Measurements from ENCODE around the gene DAAM1. TPM values are rescaled to one million over a fixed set of nuclear protein-coding genes. Genes with fewer than 3 reads are reported as not detected.

DAAM1 gene
- total and polyA plus RNA-seq, 9 donors = 25.2 to 46.7 (median 37.5) TPM

- H3K27me3 ChIP-seq (ENCODE audit: control insufficient read depth, insufficient read depth, low read length) = no peaks in the 10 kb centered on the region
- no peak for DNase-seq
- no peak overlapping the region for H3K4me3 ChIP-seq (ENCODE audit: low read length)
- 100% methylated on average over 1 of the region's 2 CpGs for WGBS (ENCODE audit: insufficient coverage)
- H3K27ac ChIP-seq (ENCODE audit: low read length) = no peak overlapping the region
- no peaks in the 10 kb centered on the region for H3K36me3 ChIP-seq (ENCODE audit: control insufficient read depth, insufficient read depth, low read length)
- no peaks in the 10 kb centered on the region for H3K9me3 ChIP-seq (replicated peaks; ENCODE audit: control insufficient read depth, low read depth, low read length)
- H3K4me1 ChIP-seq (ENCODE audit: control insufficient read depth, insufficient read depth, low read length) = no peaks in the 10 kb centered on the region
Observed at GRCh38 chr14:59391388-59391787, 202.9 kb downstream of the DAAM1 start.

GRCh38 chr14:59394268-59394667 is 205.8 kb downstream of the DAAM1 start:
- 100% methylated on average over 3 of the region's 4 CpGs for WGBS (ENCODE audit: insufficient coverage)
- H3K9me3 ChIP-seq (replicated peaks; ENCODE audit: control insufficient read depth, low read depth, low read length) = no peaks in the 10 kb centered on the region
- DNase-seq = no peak
- no peak overlapping the region for H3K4me3 ChIP-seq (ENCODE audit: low read length)
- H3K36me3 ChIP-seq (ENCODE audit: control insufficient read depth, insufficient read depth, low read length) = no peaks in the 10 kb centered on the region
- no peak overlapping the region for H3K27ac ChIP-seq (ENCODE audit: low read length)
- H3K4me1 ChIP-seq (ENCODE audit: control insufficient read depth, insufficient read depth, low read length) = no peaks in the 10 kb centered on the region
- no peaks in the 10 kb centered on the region for H3K27me3 ChIP-seq (ENCODE audit: control insufficient read depth, insufficient read depth, low read length)

DNA sequence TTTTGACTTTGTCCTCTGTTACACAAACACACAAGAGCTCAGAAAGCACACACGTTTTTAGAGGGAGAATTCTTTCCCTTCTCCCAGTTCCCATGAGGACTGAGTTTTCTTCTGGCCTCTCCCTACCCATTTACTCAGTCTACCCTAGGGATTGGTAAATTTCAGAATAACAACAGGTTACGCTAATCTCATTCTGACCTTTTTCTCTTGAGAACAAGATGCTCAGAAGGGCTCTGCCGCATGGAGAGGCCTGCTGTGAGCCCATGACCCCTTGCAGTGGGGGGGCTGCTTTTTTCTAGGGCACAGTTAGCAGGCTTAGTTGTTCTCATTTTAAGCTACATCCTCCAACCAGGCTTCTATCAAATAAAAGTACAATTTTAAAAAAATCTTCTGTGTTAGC is 207.2 kb downstream of the DAAM1 start:
- no peak overlapping the region for H3K4me3 ChIP-seq (ENCODE audit: low read length)
- H3K27me3 ChIP-seq (ENCODE audit: control insufficient read depth, insufficient read depth, low read length) = no peaks in the 10 kb centered on the region
- no CpG with 5 or more reads among the region's 3 CpGs for WGBS (ENCODE audit: insufficient coverage)
- no peak overlapping the region for H3K27ac ChIP-seq (ENCODE audit: low read length)
- no peak for DNase-seq
- no peaks in the 10 kb centered on the region for H3K36me3 ChIP-seq (ENCODE audit: control insufficient read depth, insufficient read depth, low read length)
- H3K4me1 ChIP-seq (ENCODE audit: control insufficient read depth, insufficient read depth, low read length) = no peaks in the 10 kb centered on the region
- no peaks in the 10 kb centered on the region for H3K9me3 ChIP-seq (replicated peaks; ENCODE audit: control insufficient read depth, low read depth, low read length)

- no peak overlapping the region for H3K27ac ChIP-seq (ENCODE audit: low read length)
- H3K9me3 ChIP-seq (replicated peaks; ENCODE audit: control insufficient read depth, low read depth, low read length) = no peaks in the 10 kb centered on the region
- 79% methylated on average over 1 of the region's 1 CpG for WGBS (ENCODE audit: insufficient coverage)
- H3K27me3 ChIP-seq (ENCODE audit: control insufficient read depth, insufficient read depth, low read length) = no peaks in the 10 kb centered on the region
- no peaks in the 10 kb centered on the region for H3K36me3 ChIP-seq (ENCODE audit: control insufficient read depth, insufficient read depth, low read length)
- DNase-seq = no peak
- no peaks in the 10 kb centered on the region for H3K4me1 ChIP-seq (ENCODE audit: control insufficient read depth, insufficient read depth, low read length)
- no peak overlapping the region for H3K4me3 ChIP-seq (ENCODE audit: low read length)
Observed at GRCh38 chr14:59398841-59399240, 210.4 kb downstream of the DAAM1 start.

- no peaks in the 10 kb centered on the region for H3K27me3 ChIP-seq (ENCODE audit: control insufficient read depth, insufficient read depth, low read length)
- 53% methylated on average over 2 of the region's 6 CpGs for WGBS (ENCODE audit: insufficient coverage)
- peaks cover 4% of the 10 kb centered on the region for H3K4me1 ChIP-seq (ENCODE audit: control insufficient read depth, insufficient read depth, low read length)
- no peak overlapping the region for H3K4me3 ChIP-seq (ENCODE audit: low read length)
- H3K27ac ChIP-seq (ENCODE audit: low read length) = peak overlapping the region; percentile 83
- peaks cover 3% of the 10 kb centered on the region for H3K9me3 ChIP-seq (replicated peaks; ENCODE audit: control insufficient read depth, low read depth, low read length)
- DNase-seq = peak; percentile 59
- H3K36me3 ChIP-seq (ENCODE audit: control insufficient read depth, insufficient read depth, low read length) = no peaks in the 10 kb centered on the region
Observed at GRCh38 chr14:59406454-59407245, 218.2 kb downstream of the DAAM1 start.

DNA sequence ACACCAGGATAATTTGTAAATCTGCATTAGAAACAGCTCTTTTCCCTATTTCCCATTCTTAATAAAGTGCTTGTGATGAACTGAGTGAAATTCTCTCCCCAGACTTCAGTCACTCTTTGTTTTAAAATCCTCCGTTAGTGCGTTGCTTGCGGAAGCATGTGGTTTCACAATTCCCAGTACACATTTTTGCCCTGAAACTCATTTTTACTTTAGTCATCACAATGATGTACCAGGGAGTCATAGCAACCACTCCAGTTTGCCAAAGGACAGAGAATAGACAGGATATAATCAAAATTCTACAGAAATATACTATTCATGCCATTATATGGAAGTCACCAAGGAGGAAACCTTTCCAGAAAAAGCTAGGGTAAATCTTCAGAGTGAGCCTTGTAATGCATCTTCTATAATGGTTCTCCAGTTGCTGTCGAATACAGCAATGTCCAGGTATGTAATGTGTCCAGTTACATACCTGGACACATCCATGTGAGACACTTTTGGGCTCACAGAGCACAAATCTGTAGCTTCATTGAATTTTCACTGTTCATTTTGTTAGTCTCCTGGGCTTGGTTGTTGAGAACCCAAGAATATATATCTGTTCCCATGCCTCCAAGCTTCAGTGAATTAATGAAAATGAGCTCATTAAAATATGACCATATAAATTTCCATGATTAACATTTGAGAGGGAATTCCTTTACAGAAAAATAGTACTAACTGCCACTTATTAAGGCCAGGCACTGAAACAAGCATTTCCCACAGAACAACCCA is 219.0 kb downstream of the DAAM1 start:
- Histone ChIP-seq H3K9me3 (replicated peaks; ENCODE audit: control insufficient read depth, low read depth, low read length) (peaks cover 3% of the 10 kb centered on the region), H3K4me3 (ENCODE audit: low read length) (no peak overlapping the region), H3K36me3 (ENCODE audit: control insufficient read depth, insufficient read depth, low read length) (no peaks in the 10 kb centered on the region), H3K27ac (ENCODE audit: low read length) (peak overlapping the region; percentile 83), H3K27me3 (ENCODE audit: control insufficient read depth, insufficient read depth, low read length) (no peaks in the 10 kb centered on the region), H3K4me1 (ENCODE audit: control insufficient read depth, insufficient read depth, low read length) (peaks cover 4% of the 10 kb centered on the region)
- 20% methylated on average over 3 of the region's 4 CpGs for WGBS (ENCODE audit: insufficient coverage)
- DNase-seq = peak; percentile 85

DNA sequence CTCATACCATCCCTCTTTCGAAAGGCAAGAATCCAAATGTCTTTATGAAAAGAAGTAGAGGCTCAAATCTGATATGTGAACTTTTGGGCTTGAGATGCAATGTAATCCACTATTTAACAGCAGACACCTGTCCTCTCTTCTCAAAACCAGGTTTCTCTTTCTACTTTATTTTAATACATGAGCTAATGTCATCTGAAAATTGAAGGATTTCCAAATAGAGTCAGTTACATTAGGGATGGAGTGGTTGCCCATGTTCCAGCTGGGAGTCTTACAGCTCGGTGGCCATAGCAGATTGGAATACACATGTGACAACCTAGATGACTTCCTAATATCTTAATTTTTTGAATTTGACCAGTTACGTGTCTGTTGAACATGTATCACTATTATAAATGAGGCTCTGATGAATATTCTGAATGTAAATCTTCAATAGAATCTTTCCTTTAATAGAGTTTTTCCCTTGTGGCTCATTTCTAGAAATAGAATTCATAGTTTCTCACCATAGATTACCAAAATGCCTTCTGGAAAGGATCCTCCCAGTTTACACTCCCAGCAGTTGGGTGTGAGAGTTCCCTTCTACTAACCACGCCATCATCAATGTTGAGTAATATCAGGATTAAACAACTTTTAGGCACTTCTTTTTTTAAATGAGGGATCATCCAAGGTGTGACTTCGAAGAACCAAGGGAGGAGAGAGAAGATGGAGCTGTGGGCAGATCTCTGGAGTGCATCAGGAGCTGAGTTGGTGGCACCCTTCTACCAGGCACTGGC is 227.6 kb downstream of the DAAM1 start:
- H3K27me3 ChIP-seq (ENCODE audit: control insufficient read depth, insufficient read depth, low read length) = no peaks in the 10 kb centered on the region
- H3K27ac ChIP-seq (ENCODE audit: low read length) = peak overlapping the region; percentile 1
- peaks cover 5% of the 10 kb centered on the region for H3K4me1 ChIP-seq (ENCODE audit: control insufficient read depth, insufficient read depth, low read length)
- 80% methylated on average over 1 of the region's 5 CpGs for WGBS (ENCODE audit: insufficient coverage)
- H3K36me3 ChIP-seq (ENCODE audit: control insufficient read depth, insufficient read depth, low read length) = no peaks in the 10 kb centered on the region
- DNase-seq = no peak
- no peaks in the 10 kb centered on the region for H3K9me3 ChIP-seq (replicated peaks; ENCODE audit: control insufficient read depth, low read depth, low read length)
- H3K4me3 ChIP-seq (ENCODE audit: low read length) = no peak overlapping the region

GRCh38 chr14:59417311-59417710 is 228.8 kb downstream of the DAAM1 start:
- WGBS (ENCODE audit: insufficient coverage) = 51% methylated on average over 6 of the region's 6 CpGs
- peaks cover 9% of the 10 kb centered on the region for H3K4me1 ChIP-seq (ENCODE audit: control insufficient read depth, insufficient read depth, low read length)
- no peaks in the 10 kb centered on the region for H3K27me3 ChIP-seq (ENCODE audit: control insufficient read depth, insufficient read depth, low read length)
- DNase-seq = no peak
- H3K4me3 ChIP-seq (ENCODE audit: low read length) = no peak overlapping the region
- H3K36me3 ChIP-seq (ENCODE audit: control insufficient read depth, insufficient read depth, low read length) = no peaks in the 10 kb centered on the region
- no peak overlapping the region for H3K27ac ChIP-seq (ENCODE audit: low read length)
- H3K9me3 ChIP-seq (replicated peaks; ENCODE audit: control insufficient read depth, low read depth, low read length) = no peaks in the 10 kb centered on the region

DNA sequence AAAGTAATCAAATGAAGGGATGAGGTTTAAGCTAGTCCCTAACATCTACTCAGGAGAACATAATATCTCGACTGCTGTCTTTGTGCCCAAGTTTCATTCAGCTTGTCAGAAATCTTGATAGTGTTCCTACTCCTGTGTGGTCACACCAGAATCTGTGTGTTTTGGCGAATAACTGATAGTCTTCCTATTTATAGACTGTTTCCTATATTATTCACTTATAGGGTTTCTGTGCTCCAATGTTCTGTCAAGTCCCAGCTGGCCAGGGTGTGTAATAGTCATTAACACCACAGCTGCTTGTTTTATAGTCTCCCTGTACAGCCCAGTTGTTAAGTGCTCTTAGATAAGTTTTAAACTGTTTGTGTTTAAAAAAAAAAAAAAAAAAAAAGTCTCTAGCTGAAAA is 230.8 kb downstream of the DAAM1 start:
- peak overlapping the region; percentile 70 for H3K27ac ChIP-seq (ENCODE audit: low read length)
- no peaks in the 10 kb centered on the region for H3K9me3 ChIP-seq (replicated peaks; ENCODE audit: control insufficient read depth, low read depth, low read length)
- WGBS (ENCODE audit: insufficient coverage) = no CpG with 5 or more reads among the region's 2 CpGs
- H3K27me3 ChIP-seq (ENCODE audit: control insufficient read depth, insufficient read depth, low read length) = no peaks in the 10 kb centered on the region
- peaks cover 16% of the 10 kb centered on the region for H3K4me1 ChIP-seq (ENCODE audit: control insufficient read depth, insufficient read depth, low read length)
- DNase-seq = peak; percentile 86
- H3K4me3 ChIP-seq (ENCODE audit: low read length) = no peak overlapping the region
- no peaks in the 10 kb centered on the region for H3K36me3 ChIP-seq (ENCODE audit: control insufficient read depth, insufficient read depth, low read length)

Measured in muscle of leg (tissue), 11 donors.